K562 (cell line): Measurements from ENCODE around the gene SLC7A5. TPM values are rescaled to one million over a fixed set of nuclear protein-coding genes. Genes with fewer than 3 reads are reported as not detected.

Experiments used
- ADNP ChIP-seq: fragments of 200-800 bp; sonication (Bioruptor generic); IDR thresholded peaks from 2 replicates; pipeline ENCODE4 v1.6.1; 2016; ENCODE audit warnings: missing genetic modification characterization, missing compliant biosample characterization
- ATF7 ChIP-seq: fragments of 450-650 bp; IDR thresholded peaks from 2 replicates; pipeline ENCODE4 v1.7.1; 2014; ENCODE audit warnings: mild to moderate bottlenecking, moderate library complexity
- BRF1 ChIP-seq: IDR thresholded peaks from 3 replicates; pipeline ENCODE4 v1.6.1; 2011; ENCODE audit warnings: borderline replicate concordance, mild to moderate bottlenecking; ENCODE audit not compliant: insufficient read length; ENCODE audit errors: extremely low read depth
- CHAMP1 ChIP-seq: fragments of 450-650 bp; IDR thresholded peaks from 2 replicates; pipeline ENCODE4 v1.6.1; 2016; ENCODE audit warnings: mild to moderate bottlenecking
- CREB3 ChIP-seq: fragments of 450-650 bp; conservative IDR thresholded peaks from 2 replicates; pipeline ENCODE4 v1.6.1; 2016; ENCODE audit warnings: missing genetic modification characterization, low read depth, mild to moderate bottlenecking, missing compliant biosample characterization, moderate library complexity
- CXXC5 ChIP-seq: fragments of 250-450 bp; sonication (Bioruptor Pico); IDR thresholded peaks from 2 replicates; pipeline ENCODE4 v1.8.0; 2022; ENCODE audit warnings: inconsistent platforms, mild to moderate bottlenecking, moderate library complexity
- EZH2 ChIP-seq: IDR thresholded peaks from 2 replicates; pipeline ENCODE4 v1.6.1; 2012; ENCODE audit warnings: low read depth, mild to moderate bottlenecking, inconsistent platforms, low read length, borderline replicate concordance
- HES1 ChIP-seq: fragments of 450-650 bp; IDR thresholded peaks from 2 replicates; pipeline ENCODE4 v1.6.1; 2016; ENCODE audit warnings: low read depth, mild to moderate bottlenecking, moderate library complexity
- HMGXB4 ChIP-seq: sonication (generic); formaldehyde crosslinking; IDR thresholded peaks from 2 replicates; pipeline ENCODE4 v1.8.1; 2023; ENCODE audit warnings: mild to moderate bottlenecking, missing genetic modification reagents
- NONO ChIP-seq, 2 experiments: fragments of 200-400 bp in 1 of 2; fragments of 450-650 bp in 1 of 2; formaldehyde crosslinking in 1 of 2; IDR thresholded peaks; 2 replicates each; pipeline ENCODE4 v1.6.1; 2017; ENCODE audit warnings: low read depth in 2 of 2, mild to moderate bottlenecking in 2 of 2, moderate library complexity in 2 of 2, low read length in 1 of 2
- PKNOX1 ChIP-seq: fragments of 450-650 bp; IDR thresholded peaks from 2 replicates; pipeline ENCODE4 v1.6.1; 2016
- SMAD2 ChIP-seq: fragments of 150-350 bp; IDR thresholded peaks from 2 replicates; pipeline ENCODE4 v1.6.1; 2014; ENCODE audit warnings: low read depth, mild to moderate bottlenecking, low read length
- SMC3 ChIP-seq: conservative IDR thresholded peaks from 2 replicates; pipeline ENCODE4 v1.6.1; 2011; ENCODE audit warnings: low read depth, low read length, improper control_type of control experiment; ENCODE audit not compliant: insufficient read depth
- ZNF232 ChIP-seq: sonication (generic); formaldehyde crosslinking; IDR thresholded peaks from 2 replicates; pipeline ENCODE4 v1.8.0; 2022; ENCODE audit warnings: mild to moderate bottlenecking, missing genetic modification reagents
- ZNF592 ChIP-seq: fragments of 450-650 bp; IDR thresholded peaks from 2 replicates; pipeline ENCODE4 v1.6.1; 2017; ENCODE audit warnings: antibody characterized with exemption, mild to moderate bottlenecking
- ZNF785 ChIP-seq: fragments of 250-450 bp; sonication (Bioruptor Pico); IDR thresholded peaks from 2 replicates; pipeline ENCODE4 v1.4.0; 2020; ENCODE audit warnings: mild to moderate bottlenecking
- polyA plus RNA-seq, 8 experiments: library from polyadenylated mRNA; depleted of rRNA in 4 of 8; stranded (reverse) in 5 of 8; unstranded in 3 of 8; fragments of >200 nt; fragmentation: Nextera tagmentation in 2 of 8; fragmentation: Illumina TruSeq in 1 of 8; extraction: Ambion mirVana in 2 of 8; extraction: Trizol in 1 of 8; gene quantifications; 2 replicates each; pipeline versions ENCODE4 v1.2.1 to v1.2.3, GENCODE V29; 2011 to 2014; ENCODE audit warnings: inconsistent platforms in 1 of 8, missing spikeins in 1 of 8
- total RNA-seq, 7 experiments: library from RNA; depleted of rRNA in 6 of 7; stranded (reverse); fragments of >200 nt in 6 of 7; fragmentation: Illumina TruSeq in 2 of 7; extraction: Trizol in 2 of 7; gene quantifications; 2 replicates each; pipeline versions ENCODE4 v1.2.1 to v1.2.3, GENCODE V29; 2011 to 2021; ENCODE audit warnings: low replicate concordance in 1 of 7

Gene SLC7A5
- total and polyA plus RNA-seq, 9 of the 15 experiments (the other 6 are each of a cell fraction or from before 2014, with no cell fraction given), result 1.9 to 220 (median 18.6) TPM

GRCh38 chr16:87874639-87875427, 5.5 kb upstream of the SLC7A5 start (continued):
- TF ChIP-seq ZNF592, result no peak
- TF ChIP-seq SMAD2, result no peak
- TF ChIP-seq ZNF232 (CRISPR knock-in tag), result no peak
- no peak for TF ChIP-seq EZH2
- no peak for TF ChIP-seq HES1
- no peak for TF ChIP-seq HMGXB4 (CRISPR knock-in tag)
- TF ChIP-seq PKNOX1, result no peak
- no peak for TF ChIP-seq SMC3
- TF ChIP-seq CREB3, result no peak
- TF ChIP-seq CXXC5 (CRISPR knock-in tag), result no peak
- TF ChIP-seq ZNF785 (CRISPR knock-in tag), result no peak
- no peak for TF ChIP-seq NONO (IDR thresholded peaks at IDR 0.05; ENCODE audit: low read depth in 2 of 2, low read length in 1 of 2)
- no peak for TF ChIP-seq ADNP (tag)
- TF ChIP-seq BRF1, result no peak
- no peak for TF ChIP-seq ATF7
- no peak for TF ChIP-seq CHAMP1
